ENCODE measurements around the gene LGALS9C.
"Not testable (repeated sequence)": the region's sequence is repeated elsewhere in the genome, so short reads cannot be mapped to it uniquely, and the experiment has no call there.

DNA sequence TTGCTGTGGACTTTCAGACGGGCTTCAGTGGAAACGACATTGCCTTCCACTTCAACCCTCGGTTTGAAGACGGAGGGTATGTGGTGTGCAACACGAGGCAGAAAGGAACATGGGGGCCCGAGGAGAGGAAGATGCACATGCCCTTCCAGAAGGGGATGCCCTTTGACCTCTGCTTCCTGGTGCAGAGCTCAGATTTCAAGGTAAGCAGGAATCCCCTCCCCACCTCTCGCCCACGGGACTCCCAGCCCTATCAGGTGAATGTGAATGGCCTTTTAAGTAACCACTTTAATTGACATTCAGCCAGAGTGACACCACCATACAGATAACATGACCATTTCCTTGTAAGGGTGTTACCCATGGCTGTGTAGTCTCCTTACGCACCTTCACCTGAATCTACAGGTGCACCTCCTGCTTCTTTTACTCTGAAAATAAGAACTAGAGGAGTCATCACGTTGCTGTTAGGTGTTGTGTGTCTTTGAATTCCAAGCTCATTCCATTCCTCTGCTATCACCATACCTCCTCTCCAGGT, 9.4 kb downstream of the LGALS9C start:
- TF ChIP-seq, protein P1, sequence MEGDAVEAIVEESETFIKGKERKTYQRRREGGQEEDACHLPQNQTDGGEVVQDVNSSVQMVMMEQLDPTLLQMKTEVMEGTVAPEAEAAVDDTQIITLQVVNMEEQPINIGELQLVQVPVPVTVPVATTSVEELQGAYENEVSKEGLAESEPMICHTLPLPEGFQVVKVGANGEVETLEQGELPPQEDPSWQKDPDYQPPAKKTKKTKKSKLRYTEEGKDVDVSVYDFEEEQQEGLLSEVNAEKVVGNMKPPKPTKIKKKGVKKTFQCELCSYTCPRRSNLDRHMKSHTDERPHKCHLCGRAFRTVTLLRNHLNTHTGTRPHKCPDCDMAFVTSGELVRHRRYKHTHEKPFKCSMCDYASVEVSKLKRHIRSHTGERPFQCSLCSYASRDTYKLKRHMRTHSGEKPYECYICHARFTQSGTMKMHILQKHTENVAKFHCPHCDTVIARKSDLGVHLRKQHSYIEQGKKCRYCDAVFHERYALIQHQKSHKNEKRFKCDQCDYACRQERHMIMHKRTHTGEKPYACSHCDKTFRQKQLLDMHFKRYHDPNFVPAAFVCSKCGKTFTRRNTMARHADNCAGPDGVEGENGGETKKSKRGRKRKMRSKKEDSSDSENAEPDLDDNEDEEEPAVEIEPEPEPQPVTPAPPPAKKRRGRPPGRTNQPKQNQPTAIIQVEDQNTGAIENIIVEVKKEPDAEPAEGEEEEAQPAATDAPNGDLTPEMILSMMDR (IDR thresholded peaks at IDR 0.05), result not testable (repeated sequence)
- not testable (repeated sequence) for TF ChIP-seq POLR2AphosphoS5 (IDR thresholded peaks at IDR 0.05; ENCODE audit: low read depth, low read length)
- TF ChIP-seq, protein P2, sequence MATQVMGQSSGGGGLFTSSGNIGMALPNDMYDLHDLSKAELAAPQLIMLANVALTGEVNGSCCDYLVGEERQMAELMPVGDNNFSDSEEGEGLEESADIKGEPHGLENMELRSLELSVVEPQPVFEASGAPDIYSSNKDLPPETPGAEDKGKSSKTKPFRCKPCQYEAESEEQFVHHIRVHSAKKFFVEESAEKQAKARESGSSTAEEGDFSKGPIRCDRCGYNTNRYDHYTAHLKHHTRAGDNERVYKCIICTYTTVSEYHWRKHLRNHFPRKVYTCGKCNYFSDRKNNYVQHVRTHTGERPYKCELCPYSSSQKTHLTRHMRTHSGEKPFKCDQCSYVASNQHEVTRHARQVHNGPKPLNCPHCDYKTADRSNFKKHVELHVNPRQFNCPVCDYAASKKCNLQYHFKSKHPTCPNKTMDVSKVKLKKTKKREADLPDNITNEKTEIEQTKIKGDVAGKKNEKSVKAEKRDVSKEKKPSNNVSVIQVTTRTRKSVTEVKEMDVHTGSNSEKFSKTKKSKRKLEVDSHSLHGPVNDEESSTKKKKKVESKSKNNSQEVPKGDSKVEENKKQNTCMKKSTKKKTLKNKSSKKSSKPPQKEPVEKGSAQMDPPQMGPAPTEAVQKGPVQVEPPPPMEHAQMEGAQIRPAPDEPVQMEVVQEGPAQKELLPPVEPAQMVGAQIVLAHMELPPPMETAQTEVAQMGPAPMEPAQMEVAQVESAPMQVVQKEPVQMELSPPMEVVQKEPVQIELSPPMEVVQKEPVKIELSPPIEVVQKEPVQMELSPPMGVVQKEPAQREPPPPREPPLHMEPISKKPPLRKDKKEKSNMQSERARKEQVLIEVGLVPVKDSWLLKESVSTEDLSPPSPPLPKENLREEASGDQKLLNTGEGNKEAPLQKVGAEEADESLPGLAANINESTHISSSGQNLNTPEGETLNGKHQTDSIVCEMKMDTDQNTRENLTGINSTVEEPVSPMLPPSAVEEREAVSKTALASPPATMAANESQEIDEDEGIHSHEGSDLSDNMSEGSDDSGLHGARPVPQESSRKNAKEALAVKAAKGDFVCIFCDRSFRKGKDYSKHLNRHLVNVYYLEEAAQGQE (IDR thresholded peaks at IDR 0.05; ENCODE audit: insufficient read depth in 1 of 2, low read depth in 2 of 2, low read length in 1 of 2), result not testable (repeated sequence)

All from Panc1 (cell line).